GM18502 (cell line): Measurements from ENCODE around the gene REXO4.
A peak's percentile ranks its signal among the peaks of the same experiment; 100 is the strongest.

ENCODE experiments used
- ATAC-seq: cut with Tn5 transposase; IDR thresholded peaks from one replicate; pipeline ENCODE4 v1.9.1; 2021; ENCODE audit warnings: mild to moderate bottlenecking; ENCODE audit not compliant: unreplicated experiment, poor library complexity

Gene REXO4, protein sequence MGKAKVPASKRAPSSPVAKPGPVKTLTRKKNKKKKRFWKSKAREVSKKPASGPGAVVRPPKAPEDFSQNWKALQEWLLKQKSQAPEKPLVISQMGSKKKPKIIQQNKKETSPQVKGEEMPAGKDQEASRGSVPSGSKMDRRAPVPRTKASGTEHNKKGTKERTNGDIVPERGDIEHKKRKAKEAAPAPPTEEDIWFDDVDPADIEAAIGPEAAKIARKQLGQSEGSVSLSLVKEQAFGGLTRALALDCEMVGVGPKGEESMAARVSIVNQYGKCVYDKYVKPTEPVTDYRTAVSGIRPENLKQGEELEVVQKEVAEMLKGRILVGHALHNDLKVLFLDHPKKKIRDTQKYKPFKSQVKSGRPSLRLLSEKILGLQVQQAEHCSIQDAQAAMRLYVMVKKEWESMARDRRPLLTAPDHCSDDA

DNA sequence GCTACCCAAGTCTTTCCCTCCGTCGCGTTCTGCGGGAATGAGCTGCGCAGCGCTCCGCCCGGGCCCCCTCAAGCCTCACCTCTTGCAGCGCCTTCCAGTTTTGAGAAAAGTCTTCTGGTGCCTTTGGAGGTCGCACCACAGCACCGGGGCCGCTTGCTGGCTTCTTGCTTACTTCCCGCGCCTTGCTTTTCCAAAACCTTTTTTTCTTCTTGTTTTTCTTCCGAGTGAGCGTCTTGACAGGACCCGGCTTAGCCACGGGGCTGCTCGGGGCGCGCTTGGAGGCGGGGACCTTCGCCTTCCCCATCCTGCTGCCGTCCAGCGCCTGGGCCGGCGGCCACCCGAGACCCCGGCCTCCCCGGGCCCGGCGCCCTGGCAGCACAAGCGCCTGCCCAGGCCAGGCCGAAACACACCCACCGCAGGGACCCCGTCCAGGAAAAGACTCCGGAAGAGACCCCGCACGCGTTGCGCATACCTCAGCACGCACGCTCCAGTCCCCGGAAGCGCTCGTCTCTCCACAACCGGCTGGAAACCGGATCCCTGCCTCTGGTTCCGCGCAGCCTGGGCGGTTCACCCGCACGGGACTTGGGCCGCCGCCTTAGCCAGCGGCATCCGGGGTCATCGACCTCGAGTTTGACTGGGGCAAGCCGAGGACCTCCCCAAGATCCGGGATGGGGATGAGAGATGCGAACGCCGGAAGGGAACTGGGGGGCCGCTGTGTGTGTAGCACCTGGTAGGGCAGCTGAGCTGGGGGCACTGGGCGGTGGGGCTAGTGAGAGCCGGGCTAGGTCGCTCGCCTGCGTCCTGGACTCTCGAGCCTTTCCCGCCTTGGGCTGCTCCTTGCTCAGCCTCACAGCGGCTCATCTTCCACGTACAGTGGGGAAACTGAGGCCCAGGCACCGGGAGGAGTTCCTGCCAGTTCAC, at the start of gene REXO4:
TSS of gene REXO4 (minus strand) at position 470 of the 921 bp plus-strand sequence. CDS start at position 304, 166 bp downstream.
- peak; percentile 74 for ATAC-seq

DNA sequence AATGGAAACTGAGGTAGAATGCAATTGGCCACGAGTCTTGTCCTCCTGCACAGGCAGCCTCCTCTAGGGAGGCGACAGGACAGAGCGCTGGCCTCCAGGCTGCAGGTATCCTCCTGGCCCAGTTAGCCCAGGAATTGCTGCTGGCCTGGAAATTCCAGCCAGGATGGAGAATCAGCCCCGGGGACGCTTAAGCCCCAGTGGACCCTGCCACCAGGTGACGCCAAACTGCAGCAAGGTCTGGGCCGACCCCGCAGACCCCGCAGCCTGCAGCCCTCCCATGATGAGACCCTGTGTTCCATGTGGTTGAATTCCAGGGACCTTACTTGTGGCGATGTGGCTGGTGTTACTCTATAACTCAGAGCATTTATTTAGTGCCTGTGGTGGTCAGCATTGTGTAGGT, 49.3 kb upstream of the REXO4 start:
- no peak for ATAC-seq

DNA sequence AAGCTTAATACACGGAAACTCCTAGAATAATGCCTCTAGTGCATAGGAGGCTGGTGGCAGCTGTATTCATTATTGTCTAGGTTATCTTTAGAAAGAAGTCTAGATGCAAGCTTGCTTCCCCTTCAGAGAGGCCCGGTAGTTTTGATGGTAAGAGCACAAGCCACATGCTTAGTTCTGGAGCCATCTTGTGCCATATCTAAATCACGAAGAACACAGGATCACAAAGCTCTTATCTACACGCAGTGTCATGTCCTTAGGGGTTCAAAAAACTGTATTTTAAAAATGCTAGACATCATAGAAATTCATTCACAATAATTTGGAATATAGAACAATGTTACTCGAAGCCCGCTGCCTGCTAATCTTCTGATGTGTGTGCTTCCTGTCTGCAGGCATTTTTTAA, 48.2 kb upstream of the REXO4 start:
- ATAC-seq: no peak

DNA sequence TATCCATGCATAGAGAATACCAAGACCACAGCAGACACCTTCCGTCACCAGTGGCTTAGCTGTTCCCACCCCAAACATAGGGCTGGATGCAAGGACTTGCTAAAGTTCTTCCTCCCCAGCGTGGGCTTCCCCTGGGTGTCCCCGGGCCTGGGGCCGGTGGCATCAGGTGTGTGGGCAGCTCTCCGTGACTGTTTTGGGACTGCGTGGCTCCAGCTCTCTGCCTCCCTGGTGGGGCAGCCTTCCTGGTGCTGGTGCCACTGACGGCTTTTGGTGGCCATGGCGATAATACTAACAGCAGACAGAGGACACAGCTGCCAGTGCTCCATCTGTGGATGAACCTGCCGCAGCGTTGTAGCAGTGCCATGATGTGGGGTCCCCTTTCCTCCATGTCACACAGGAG, 46.8 kb upstream of the REXO4 start:
- ATAC-seq: no peak

DNA sequence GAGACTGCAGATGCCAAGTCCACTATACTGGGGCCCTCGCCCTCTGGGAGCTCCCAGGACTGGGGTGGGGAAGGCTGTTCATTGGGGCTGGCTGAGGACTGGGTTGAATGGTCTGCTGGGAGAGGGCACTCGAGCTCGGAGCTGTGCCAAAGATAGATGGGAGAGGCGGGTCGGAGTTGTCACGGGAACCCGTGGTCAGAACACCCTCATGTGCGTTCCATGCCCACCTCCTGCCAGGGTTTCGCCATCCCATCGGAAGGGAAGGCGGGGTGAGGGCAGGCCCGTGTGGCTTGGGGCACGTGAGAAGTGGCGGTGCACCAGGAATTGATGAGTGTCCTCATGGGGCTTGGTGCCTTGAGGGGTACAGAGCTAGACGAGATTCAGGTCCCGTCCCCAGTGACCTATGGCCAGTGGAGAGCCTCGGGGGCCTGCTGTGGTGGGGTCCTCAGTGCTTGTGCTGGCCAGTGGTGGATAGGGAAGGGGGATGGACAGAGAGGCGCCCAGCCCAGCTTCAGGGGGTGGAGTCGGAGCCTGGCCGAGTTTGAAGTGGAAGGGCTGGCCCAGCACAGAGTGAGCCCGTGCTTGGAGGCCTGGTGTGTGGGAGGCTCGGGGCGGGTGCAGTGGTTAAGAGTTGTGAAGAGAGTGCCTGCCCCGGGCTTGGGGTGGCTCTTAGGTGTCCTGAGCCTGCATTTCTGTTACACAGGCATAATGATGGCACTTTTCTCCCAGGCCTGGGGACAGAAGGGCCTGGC, 46.2 kb upstream of the REXO4 start:
- no peak for ATAC-seq

DNA sequence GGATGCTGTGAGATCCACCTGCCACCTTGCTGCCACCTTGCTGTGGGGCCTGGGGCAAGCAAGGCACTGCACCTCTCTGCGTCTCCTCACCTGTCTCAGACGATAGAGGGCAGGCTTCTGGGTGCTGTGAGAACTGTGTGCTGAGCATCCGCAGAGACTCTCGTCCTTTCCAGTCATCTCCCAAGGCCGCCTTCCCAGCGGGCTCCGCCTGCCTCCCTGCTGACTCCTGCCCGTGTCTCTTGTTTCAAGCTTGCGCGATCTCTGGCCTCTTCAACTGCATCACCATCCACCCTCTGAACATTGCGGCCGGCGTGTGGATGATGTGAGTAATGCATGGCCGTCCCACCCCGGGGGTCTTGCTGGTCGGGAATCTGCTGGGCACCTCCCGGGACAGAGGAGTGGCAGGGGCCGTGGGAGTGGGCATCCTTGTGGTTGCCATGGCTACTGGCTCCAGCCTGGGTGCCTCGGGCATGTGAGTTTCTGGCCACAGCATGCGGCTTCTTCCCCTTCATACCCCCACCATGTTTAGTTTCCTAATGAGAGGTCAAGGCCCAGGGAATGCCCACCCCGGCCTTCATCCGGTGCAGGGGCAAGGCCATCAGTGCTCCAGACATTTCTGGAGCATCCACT, 45.5 kb upstream of the REXO4 start:
- ATAC-seq: no peak

DNA sequence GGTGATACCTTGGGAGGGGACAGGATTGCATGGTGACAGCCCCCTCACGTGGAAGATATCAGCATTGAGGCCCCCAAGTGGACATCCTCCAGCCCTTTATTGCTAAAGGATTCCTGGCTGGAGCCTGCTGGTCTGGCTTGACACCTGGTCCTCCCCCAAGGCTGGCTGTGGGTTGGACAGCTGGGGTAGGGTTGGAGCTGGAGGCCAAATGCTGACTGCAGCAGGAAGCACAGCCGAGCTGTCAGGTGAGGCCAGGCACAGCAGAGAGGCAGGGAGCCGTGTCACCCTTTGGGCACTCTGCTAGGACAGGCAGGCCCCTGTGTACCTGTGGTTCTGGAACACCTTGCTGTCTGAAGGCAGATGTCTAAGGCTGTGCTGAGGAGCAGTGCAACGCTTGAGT, 44.2 kb upstream of the REXO4 start:
- ATAC-seq: no peak

DNA sequence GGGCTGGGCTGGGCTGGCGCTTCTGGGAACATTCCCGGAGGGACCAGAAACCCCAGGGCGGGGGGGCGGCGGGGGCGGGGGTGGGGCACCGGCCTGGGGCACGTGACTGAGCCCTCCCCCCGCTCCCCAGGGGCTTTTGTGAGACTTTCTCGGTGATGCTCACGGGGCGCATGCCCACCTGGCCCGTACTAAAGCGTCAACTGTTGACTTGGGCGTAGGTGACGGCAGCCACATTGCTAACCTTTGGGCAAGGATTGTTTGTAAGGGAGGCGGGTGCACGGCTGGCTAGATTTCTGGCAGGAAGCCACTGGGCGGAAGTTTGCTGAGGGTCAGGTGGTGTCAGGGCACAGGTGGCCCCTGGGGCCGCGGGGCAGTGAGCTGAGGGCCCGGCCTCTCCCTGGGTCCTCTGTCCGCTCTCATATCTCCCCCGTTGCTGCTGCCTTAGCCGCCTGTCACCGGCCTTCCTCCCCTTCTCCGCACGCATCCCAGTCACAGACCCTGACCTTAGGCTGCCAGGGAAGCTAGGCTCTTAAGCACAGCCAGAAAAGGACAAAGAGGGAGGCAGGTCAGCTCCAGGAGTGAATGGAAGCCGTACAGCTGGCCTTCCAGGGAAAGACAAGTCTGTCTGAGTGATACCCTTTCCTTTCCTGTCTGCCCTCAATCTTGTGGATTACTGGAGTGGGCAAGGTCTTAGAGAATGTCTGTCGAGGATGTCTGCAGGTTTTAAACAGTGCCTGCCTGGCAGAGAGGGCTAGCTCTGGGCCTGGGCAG, 42.8 kb upstream of the REXO4 start:
- ATAC-seq: peak; percentile 30

DNA sequence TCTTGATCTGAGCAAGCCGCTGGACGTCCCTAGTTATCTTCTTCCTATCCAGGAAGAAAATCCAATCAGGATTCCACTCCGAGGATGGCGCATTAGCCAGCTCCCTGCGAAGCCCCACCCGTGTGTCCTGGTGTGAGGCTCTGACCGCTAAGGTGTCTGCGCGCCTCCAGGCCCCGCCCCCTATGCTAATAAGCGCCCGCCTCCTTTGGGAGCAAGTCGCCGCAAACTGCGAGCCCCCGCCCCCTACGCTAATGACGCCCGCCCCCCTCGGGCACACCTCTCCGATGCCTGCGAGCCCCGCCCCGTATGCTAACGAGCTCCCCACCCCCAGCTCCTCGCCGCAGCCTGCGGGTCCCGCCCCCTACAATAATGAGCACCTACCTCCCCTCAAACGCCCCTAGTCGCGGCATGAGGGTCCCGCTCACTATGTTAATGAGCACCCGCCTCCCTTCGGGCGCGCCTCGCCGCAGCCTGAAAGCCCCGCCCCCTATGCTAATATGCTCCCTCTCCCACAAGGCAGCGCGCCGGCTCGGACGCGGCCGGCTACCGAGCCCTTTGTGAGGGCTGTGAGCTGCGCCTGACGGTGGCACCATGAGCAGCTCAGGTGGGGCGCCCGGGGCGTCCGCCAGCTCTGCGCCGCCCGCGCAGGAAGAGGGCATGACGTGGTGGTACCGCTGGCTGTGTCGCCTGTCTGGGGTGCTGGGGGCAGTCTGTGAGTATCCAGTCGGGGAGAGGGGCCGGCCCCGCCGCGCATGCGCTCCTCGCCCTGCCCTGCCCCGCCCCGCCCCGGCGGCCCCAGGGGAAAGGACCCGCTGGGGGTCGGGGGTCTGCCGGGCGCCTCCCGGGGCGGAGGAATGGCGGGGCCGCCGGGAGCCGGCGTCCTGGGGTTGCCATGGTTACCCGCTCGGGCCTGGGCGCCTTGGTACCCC, 41.9 kb upstream of the REXO4 start, which contains the start of gene CACFD1:
TSS of gene CACFD1 (plus strand) at position 503 of the 929 bp plus-strand sequence. CDS start at position 592, 89 bp downstream.
- ATAC-seq: peak; percentile 79

DNA sequence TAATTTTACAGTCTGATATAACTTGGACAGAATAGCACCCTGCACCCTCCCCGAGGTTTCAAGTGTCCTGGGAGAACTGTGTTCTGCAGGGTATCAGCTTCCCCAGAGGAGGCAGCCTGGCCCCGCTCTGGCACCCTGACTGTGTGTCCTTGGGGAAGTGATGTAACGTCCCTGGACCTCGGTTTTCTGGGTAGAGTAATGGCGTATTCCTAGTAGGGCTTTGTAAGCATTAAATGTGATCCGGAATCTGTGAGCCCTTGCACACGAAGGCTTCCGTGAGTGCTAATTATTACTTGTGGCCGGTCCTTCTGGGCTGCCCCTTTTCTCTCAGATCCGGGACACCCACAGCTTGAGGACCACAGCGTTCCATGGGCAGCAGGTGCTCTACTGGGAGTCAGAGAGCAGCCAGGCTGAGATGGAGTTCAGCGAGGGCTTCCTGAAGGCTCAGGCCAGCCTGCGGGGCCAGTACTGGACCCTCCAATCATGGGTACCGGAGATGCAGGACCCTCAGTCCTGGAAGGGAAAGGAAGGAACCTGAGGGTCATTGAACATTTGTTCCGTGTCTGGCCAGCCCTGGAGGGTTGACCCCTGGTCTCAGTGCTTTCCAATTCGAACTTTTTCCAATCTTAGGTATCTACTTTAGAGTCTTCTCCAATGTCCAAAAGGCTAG, 41.0 kb upstream of the REXO4 start:
- no peak for ATAC-seq

DNA sequence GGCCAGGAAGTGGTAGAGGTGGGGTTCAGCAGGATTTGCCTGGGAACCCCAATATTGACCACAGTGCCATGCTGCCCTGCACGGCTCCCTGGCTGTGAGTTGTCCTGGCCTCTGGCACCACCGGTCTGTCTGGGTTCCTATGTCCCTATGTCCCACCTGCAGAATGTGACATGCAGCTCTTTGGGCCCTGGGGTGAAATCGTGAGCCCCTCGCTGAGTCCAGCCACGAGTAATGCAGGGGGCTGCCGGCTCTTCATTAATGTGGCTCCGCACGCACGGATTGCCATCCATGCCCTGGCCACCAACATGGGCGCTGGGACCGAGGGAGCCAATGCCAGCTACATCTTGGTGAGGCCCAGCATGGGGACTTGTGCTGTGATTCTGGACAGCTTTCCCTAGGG, 39.9 kb upstream of the REXO4 start:
- no peak for ATAC-seq

DNA sequence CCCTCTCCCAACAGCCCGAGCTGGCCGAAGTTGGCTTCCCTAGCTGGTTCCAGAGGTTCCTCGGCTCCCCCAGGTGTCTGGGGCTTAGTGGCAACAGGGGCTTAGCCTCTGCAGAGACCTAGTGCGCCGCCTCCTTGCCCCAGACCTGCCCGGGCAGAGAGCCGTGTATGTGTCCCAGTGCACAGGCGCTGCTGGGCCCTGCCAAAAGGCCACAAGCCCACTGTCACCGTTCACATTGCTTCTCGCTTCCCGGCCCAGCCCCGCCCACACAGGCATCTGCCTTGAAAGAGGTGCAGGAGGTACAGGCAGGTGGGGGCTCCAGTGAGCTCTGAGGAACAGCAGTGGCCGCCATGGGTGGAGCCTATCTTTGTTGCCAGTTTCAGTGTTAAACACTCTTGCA, 39.4 kb upstream of the REXO4 start:
- ATAC-seq: no peak

DNA sequence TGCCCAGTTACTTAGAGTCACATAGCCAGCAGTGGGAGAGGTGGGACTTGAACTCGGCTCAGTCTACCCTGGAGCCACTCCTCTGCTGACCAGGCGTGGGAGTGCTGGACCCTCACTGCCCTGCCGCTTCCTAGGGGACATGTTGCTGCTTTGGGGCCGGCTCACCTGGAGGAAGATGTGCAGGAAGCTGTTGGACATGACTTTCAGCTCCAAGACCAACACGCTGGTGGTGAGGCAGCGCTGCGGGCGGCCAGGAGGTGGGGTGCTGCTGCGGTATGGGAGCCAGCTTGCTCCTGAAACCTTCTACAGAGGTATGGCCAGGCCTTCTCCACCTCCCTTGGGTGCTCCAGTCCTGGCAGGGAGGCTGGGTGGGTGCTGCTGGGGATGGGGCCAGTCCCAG, 38.6 kb upstream of the REXO4 start:
- no peak for ATAC-seq

DNA sequence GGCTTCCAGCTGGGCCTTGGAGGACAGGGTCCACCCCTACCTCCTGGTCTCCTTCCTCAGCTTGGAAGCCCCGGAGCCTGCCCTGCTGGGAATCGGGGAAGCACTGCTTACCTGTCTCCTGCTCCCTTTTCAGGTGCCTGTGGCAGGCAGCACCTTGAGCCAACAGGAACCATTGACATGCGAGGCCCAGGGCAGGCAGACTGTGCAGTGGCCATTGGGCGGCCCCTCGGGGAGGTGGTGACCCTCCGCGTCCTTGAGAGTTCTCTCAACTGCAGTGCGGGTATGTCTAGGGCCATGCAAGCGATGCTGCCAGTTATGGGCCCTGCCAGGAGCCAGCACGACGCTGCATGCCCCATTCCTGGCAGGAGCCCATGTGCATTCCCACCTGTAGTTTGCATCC, 38.1 kb upstream of the REXO4 start:
- no peak for ATAC-seq

DNA sequence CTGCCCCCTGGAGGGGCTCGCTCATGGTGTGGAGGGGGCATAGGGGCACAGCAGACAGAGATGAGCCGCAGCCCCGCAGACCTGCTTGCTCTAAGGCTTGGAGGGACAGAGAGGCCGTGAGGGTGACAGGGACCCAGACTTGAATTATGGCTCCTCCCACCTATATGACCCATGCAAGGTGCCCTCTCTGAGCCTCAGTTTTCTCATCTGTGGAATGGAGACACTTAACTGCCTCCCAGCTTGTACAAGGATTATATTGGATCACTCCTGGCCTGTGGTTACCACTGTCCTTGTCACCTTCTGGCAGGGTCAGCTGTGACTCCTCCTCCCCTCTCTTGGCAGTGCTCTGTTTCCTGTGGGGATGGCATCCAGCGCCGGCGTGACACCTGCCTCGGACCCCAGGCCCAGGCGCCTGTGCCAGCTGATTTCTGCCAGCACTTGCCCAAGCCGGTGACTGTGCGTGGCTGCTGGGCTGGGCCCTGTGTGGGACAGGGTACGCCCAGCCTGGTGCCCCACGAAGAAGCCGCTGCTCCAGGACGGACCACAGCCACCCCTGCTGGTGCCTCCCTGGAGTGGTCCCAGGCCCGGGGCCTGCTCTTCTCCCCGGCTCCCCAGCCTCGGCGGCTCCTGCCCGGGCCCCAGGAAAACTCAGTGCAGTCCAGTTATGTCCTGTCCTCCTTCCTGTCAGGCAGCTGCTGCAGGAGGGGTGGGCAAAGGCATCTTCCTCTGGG, 37.3 kb upstream of the REXO4 start:
- no peak for ATAC-seq

DNA sequence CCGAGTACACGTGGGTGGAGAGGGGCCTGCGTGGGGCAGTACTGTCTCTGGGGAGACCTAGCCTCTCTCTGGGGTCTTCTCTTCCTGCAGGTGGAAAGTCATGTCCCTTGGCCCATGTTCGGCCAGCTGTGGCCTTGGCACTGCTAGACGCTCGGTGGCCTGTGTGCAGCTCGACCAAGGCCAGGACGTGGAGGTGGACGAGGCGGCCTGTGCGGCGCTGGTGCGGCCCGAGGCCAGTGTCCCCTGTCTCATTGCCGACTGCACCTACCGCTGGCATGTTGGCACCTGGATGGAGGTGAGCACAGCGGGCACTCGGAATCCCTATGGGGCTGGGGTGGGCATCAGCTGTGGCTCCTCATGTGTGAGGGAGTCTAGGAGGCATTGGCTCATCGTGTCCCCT, 36.5 kb upstream of the REXO4 start:
- ATAC-seq: no peak

DNA sequence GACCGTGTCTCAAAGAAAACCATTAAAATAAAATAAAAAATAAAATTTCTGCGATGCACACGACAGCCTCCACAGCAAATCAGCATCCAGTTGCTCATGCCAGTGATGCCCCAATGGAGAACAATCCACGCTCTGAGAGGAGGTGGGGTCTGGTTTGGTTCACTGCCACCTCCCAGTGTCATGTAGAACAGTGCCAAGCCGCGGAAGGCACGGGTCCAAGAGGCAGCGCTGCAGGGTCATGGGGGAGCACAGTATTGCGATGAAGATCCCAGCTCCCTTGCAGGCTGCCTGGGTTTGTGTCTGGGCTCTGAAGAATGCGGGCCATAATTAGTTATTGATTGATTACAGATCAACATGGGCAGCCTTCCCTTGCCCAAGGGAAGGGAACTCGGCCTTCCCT, 35.8 kb upstream of the REXO4 start:
- ATAC-seq: no peak
